ENCODE data around the gene CANT1.

The CANT1 gene

DNA sequence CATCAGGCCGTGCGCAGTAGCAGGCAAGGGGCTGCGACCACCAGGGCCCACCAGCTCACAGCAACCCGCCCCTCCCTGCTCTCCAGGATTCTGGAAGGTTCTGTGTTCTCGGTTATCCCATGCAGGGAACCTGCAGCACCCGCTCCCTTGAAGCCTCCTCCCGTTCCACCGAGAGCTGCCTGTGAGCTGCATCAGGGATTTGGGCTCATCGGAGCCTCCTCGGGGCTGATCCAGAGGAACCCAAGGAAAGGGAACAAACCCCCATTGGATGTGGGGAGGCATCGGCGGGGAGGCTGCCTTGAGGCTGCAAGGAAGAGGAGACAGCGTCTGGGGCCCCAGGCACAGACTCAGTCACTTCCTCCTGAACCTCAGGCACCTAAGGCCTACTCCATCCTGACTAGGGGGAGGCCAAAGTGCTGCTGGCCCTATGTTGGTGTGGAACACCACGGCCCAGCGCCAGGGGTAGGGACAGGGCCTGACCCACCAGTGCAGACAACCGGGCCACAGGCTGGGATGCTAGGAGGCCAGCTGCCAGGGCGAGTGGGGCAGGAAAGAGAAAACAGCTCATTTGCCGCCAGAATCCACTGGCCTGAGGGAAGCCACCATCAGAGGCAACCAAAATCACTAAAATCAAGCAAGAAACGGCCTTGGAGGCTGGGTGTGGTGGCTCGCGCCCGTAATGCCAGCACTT is 15.4 kb downstream of the CANT1 start:
- no peak for DNase-seq

DNA sequence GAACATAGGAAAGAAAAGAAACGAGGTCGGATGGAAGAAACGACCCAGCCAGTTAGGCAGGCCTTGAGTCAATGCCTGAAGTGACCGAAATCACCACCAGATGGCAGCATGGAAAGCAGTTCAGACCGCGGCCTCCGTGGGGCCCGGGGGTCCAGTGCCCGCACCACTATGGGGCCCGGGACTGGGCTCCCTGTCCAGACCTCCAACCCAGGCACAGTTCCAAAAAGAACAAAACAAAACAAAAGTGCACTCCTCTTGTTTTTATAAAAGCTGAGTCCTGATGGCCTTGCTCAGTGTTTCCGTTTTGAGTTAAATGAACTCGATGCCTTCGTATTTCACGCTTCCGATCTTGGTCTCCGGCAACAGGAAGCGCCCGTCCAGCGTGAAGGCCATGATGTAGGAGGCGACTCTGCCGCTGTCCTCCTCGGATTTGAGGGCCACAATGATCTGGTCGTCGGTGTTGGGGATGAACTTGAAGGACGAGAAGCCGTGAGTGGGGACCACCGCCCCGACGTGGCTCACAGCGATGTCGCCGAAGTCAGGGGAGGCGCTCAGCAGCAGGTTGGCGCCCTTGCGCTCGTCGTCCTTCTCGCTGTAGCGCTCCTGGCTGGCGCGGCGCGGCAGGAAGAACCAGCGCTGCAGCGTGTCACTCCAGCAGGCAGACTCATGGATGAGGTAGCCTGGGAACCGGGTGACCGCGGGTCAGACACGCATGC is 16.2 kb downstream of the CANT1 start:
- DNase-seq, result peak; percentile 7

DNA sequence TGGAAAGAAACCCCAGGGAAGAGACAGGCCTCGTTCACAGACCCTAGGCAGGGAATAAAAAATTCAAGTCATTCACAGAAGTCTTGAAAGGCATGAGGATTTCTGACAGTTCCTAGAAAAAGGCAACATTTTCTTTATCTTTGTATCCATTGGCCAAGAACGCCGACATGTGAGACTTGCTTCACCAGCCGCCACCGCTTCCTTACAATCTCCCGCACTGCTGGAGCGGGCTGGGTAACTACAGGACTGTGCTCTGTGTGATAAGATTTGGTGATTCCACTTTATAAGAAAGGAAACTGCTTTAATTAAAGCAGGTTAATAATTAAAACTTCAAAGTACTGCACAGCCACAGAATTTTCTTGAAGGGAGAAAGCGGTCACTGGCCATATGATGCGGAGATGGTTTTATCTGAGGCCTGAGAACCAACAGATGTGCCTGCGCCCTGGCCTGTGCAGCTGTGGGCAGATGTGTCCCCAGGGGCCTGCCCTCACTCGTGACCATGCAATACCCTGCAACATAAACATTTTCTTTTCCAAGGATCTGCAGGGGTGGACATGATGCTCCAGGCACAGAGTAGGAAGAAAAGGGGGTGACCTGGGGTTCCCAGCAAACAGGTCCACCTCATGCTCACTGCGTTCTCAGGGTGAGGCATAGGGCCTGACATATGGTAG is 16.9 kb downstream of the CANT1 start:
- DNase-seq, result no peak

- DNase-seq, result no peak
These were observed 17.5 kb downstream of the CANT1 start for GRCh38 chr17:78991906-78992532.

DNA sequence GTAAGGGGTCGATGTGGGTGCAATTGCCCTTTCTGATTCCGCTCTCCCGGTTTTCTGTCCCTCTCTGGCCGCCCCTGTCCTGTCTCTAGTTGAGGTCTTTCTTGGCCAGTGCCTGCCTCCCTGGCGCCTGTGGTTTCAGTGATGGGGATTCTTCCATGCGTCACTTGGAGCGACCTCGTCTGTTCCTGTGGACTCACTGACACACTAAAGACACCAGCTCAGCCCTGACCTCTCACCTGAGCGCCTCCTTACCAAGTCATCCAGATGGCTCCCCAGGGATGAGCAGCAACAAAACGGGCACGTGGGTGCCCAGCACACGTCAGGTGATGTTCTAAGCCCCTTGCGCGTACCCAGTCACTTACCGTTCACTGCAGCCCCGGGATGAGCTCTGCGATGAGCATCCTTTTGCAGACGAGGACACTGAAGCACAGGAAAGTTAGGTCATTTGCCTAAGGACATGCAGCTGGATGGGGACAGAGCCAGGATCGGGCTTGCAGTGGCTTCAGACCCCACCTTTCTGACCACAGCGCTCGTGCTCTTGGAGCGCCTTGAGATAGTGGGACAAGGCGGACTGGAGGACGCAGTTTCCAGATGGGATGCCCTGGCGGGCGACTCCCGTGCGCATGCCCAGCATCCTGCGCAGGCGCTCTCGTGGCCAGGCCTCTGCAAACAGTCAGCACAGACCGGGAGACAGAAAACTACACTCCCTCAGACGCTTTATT is 18.4 kb downstream of the CANT1 start:
- DNase-seq, result no peak

DNA sequence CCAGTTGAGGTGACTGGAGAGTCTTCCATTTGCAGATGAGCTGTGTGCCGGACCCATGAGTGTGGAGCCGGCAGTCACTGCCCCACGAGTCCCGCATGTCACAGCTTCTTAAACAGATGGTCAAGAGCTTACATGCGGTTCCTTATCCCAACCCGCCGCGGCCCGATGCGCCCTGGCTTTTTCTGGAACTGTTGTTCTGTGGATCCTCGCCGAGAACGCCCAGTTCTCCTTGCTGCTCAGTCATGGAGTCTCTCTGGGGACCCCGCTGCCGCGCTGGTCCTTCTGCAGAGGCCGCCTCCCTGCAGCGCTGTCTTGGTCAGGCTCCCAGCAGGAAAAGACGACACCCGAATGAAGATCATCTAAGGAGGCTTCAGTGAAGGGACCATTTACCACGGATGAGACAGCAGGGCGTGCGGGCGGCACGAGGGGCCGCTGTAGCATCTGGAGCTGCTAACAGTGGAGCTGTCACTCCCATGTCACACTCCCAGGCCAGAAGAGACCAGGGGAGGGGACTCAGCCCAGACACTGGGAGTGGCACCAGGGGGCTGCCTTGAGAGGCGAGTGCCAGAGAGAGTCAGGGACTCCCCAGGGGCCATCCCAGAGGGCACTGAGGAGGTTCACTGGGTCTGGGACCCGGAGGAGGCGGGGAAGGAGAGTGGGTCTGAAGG is 19.1 kb downstream of the CANT1 start:
- no peak for DNase-seq

GRCh38 chr17:78988152-78988551 is 21.4 kb downstream of the CANT1 start:
- DNase-seq, result no peak

GRCh38 chr17:78986649-78987328 is 22.8 kb downstream of the CANT1 start:
- DNase-seq, result no peak

DNA sequence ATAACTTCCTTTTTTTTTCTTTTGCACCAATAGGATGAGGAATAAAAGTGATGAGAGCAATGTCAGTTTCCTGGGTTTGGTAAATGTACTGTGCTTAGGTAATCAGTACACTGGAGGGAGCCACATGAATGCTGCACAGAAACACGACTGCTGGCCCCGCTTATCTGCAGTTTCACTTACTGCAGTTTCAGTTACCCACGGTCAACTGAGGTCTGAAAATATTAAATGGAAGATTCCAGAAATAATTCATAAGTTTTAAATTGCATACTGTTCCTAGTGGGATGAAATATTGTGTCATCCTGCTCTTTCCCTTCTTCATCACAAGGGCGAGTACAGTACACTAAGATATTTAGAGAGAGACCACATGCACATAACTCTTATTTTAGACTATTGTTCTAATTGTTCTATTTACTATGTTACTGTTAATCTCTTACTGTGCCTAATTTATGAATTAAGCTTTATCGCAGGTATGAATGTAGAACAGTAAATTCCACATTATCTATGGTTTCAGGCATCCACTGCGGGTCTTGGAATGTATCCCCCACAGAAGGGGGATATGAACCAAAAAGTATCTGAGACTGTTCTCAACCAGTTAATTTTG is 23.4 kb downstream of the CANT1 start:
- DNase-seq, result no peak

- DNase-seq, result no peak
These were observed 24.2 kb downstream of the CANT1 start for GRCh38 chr17:78985395-78985794.

- no peak for DNase-seq
These were observed 28.3 kb downstream of the CANT1 start for GRCh38 chr17:78981010-78981888.

GRCh38 chr17:78980624-78980972 is 29.0 kb downstream of the CANT1 start:
- DNase-seq, result no peak

GRCh38 chr17:78979780-78980623 is 29.6 kb downstream of the CANT1 start, which contains the start of gene LGALS3BP:
Gene LGALS3BP (minus strand): TSS chr17:78979923. CDS start chr17:78977191, 2,732 bp downstream.
- peak; percentile 12 for DNase-seq

- DNase-seq, result no peak
These were observed 31.3 kb downstream of the CANT1 start for GRCh38 chr17:78977997-78978973.

- no peak for DNase-seq
These were observed 32.0 kb downstream of the CANT1 start for GRCh38 chr17:78977681-78977943.

- DNase-seq, result no peak
These were observed 32.5 kb downstream of the CANT1 start for GRCh38 chr17:78976907-78977680.

Data from amniotic stem cell (primary cell).